Neural cell (in vitro differentiated cells): Measurements from ENCODE around the gene LBHD1. TPM values are rescaled to one million over a fixed set of nuclear protein-coding genes. Genes with fewer than 3 reads are reported as not detected.

ENCODE experiments used
- H2AFZ ChIP-seq: fragments of 200-600, 300-800 bp; sonication (generic), shearing (Covaris generic); 2 replicates; pipeline ENCODE4 v1.6.0; 2014; ENCODE audit warnings: low read depth, mild to moderate bottlenecking, antibody characterized with exemption, low read length, moderate library complexity
- H3F3A ChIP-seq: fragments of 200-600 bp; shearing (Covaris generic); 2 replicates; pipeline ENCODE4 v1.6.1; 2016; ENCODE audit warnings: mild to moderate bottlenecking, moderate library complexity, mixed read lengths, antibody characterized with exemption, low read length; ENCODE audit not compliant: insufficient read depth, poor library complexity, severe bottlenecking
- H3K27ac ChIP-seq: fragments of 200-600, 300-800 bp; sonication (generic), shearing (Covaris generic); 2 replicates; pipeline ENCODE4 v1.5.1; 2014; ENCODE audit warnings: mild to moderate bottlenecking, low read length, moderate library complexity
- H3K27me3 ChIP-seq: fragments of 300-800, 200-600 bp; sonication (generic), shearing (Covaris generic); 2 replicates; pipeline ENCODE4 v1.6.0; 2014; ENCODE audit warnings: mild to moderate bottlenecking, low read depth, low read length, moderate library complexity; ENCODE audit not compliant: insufficient read depth
- H3K36me3 ChIP-seq: fragments of 300-800, 200-600 bp; sonication (generic), shearing (Covaris generic); 2 replicates; pipeline ENCODE4 v1.5.1; 2014; ENCODE audit warnings: mild to moderate bottlenecking, antibody characterized with exemption, low read length, moderate library complexity; ENCODE audit not compliant: insufficient read depth
- H3K4me2 ChIP-seq: fragments of 300-800, 200-600 bp; sonication (generic), shearing (Covaris generic); 2 replicates; pipeline ENCODE4 v1.6.0; 2014; ENCODE audit warnings: mild to moderate bottlenecking, low read length
- H3K4me3 ChIP-seq: fragments of 300-800, 200-600 bp; sonication (generic), shearing (Covaris generic); 2 replicates; pipeline ENCODE4 v1.5.1; 2014; ENCODE audit warnings: mild to moderate bottlenecking, low read length, moderate library complexity
- H3K79me2 ChIP-seq: fragments of 200-600 bp; shearing (Covaris generic); replicated peaks from 2 replicates; pipeline ENCODE4 v1.6.0; 2014; ENCODE audit warnings: mild to moderate bottlenecking, low read length, moderate library complexity; ENCODE audit not compliant: insufficient read depth
- H3K9ac ChIP-seq: fragments of 300-800, 200-600 bp; sonication (generic), shearing (Covaris generic); 2 replicates; pipeline ENCODE4 v1.6.1; 2016; ENCODE audit warnings: mild to moderate bottlenecking, low read length, mixed read lengths
- H3K9me2 ChIP-seq: fragments of 200-600 bp; shearing (Covaris generic); 2 replicates; pipeline ENCODE4 v1.6.1; 2016; ENCODE audit warnings: mild to moderate bottlenecking, low read length, mixed read lengths; ENCODE audit not compliant: insufficient read depth
- H3K9me3 ChIP-seq: fragments of 200-600, 300-800 bp; sonication (generic), shearing (Covaris generic); 2 replicates; pipeline ENCODE4 v1.6.1; 2016; ENCODE audit warnings: mild to moderate bottlenecking, mixed run types, low read length, moderate library complexity, mixed read lengths
- H4K20me1 ChIP-seq: fragments of 200-600 bp; shearing (Covaris generic); 2 replicates; pipeline ENCODE4 v1.6.1; 2016; ENCODE audit warnings: mild to moderate bottlenecking, mixed run types; ENCODE audit not compliant: insufficient read depth
- CTCF ChIP-seq: fragments of 450-650 bp; IDR thresholded peaks from 2 replicates; pipeline ENCODE4 v1.5.1; 2014; ENCODE audit warnings: antibody characterized with exemption, mild to moderate bottlenecking, moderate library complexity; ENCODE audit not compliant: poor library complexity, severe bottlenecking
- EP300 ChIP-seq: fragments of 450-650 bp; conservative IDR thresholded peaks from 2 replicates; pipeline ENCODE4 v1.6.1; 2014; ENCODE audit warnings: antibody characterized with exemption, mild to moderate bottlenecking, moderate library complexity; ENCODE audit not compliant: poor library complexity, severe bottlenecking
- MXI1 ChIP-seq: fragments of 450-650 bp; conservative IDR thresholded peaks from 2 replicates; pipeline ENCODE4 v1.6.1; 2014; ENCODE audit warnings: antibody characterized with exemption, mild to moderate bottlenecking; ENCODE audit not compliant: poor library complexity, severe bottlenecking
- POLR2AphosphoS5 ChIP-seq: IDR thresholded peaks from 2 replicates; pipeline ENCODE4 v1.6.1; 2012
- RAD21 ChIP-seq: fragments of 450-650 bp; conservative IDR thresholded peaks from 2 replicates; pipeline ENCODE4 v1.6.1; 2014; ENCODE audit warnings: antibody characterized with exemption, mild to moderate bottlenecking, moderate library complexity
- REST ChIP-seq: IDR thresholded peaks from 2 replicates; pipeline ENCODE4 v1.6.1; 2012; ENCODE audit warnings: borderline replicate concordance
- SMC3 ChIP-seq: fragments of 450-650 bp; conservative IDR thresholded peaks from 2 replicates; pipeline ENCODE4 v1.6.1; 2014; ENCODE audit warnings: antibody characterized with exemption, mild to moderate bottlenecking, moderate library complexity; ENCODE audit not compliant: poor library complexity
- TAF1 ChIP-seq: IDR thresholded peaks from 2 replicates; pipeline ENCODE4 v1.6.1; 2012; ENCODE audit warnings: low read depth
- polyA plus RNA-seq: library from polyadenylated mRNA; depleted of rRNA; stranded (reverse); fragments of >200 nt; gene quantifications from 2 replicates; pipeline ENCODE4 v1.2.3, GENCODE V29; 2014

LBHD1 gene
- polyA plus RNA-seq, 1 donor from 2014 or later: 10.6 TPM

- H3K36me3 ChIP-seq: peaks cover 11% of the 10 kb centered on the region
- peak overlapping the region; percentile 98 for H3K4me2 ChIP-seq
Measured at GRCh38 chr11:62709247-62710000, 37.4 kb upstream of the LBHD1 start.

DNA sequence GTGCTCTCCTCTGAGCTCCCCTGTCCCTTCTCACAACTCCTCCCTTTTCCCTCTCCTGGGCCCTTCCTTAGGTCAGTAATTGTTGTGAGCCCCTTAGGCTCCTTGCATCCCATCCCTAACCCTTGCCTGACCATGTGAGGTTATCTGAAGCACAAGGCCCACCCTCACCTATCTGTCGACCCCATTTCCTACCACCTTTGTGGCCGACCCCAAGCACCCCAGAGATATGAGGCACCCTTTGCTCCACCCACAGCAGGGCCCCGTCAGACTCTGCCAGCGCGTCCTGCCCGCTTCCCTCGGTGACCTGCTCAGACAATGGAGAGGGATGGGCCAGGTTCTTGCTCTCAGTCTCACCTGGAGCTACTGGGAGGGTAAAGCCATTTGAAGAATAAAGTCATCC is 36.7 kb upstream of the LBHD1 start:
- H3K9ac ChIP-seq: peak overlapping the region; percentile 99
- no peaks in the 10 kb centered on the region for H3K27me3 ChIP-seq
- peaks cover 11% of the 10 kb centered on the region for H3K36me3 ChIP-seq
- peak overlapping the region; percentile 75 for H3K4me3 ChIP-seq
- peaks cover 6% of the 10 kb centered on the region for H3F3A ChIP-seq
- no peak overlapping the region for H2AFZ ChIP-seq
- peak overlapping the region; percentile 98 for H3K4me2 ChIP-seq
- H3K9me3 ChIP-seq: no peaks in the 10 kb centered on the region
- peak overlapping the region; percentile 96 for H3K27ac ChIP-seq
- no peaks in the 10 kb centered on the region for H4K20me1 ChIP-seq
- no peaks in the 10 kb centered on the region for H3K9me2 ChIP-seq
- H3K79me2 ChIP-seq: peaks cover 41% of the 10 kb centered on the region
- no peak for TF ChIP-seq POLR2AphosphoS5
- TF ChIP-seq REST: no peak
- TF ChIP-seq TAF1: no peak
- no peak for TF ChIP-seq CTCF
- TF ChIP-seq MXI1: no peak

More at GRCh38 chr11:62709247-62710000, 37.4 kb upstream of the LBHD1 start:
- Histone ChIP-seq H3K4me3 (peak overlapping the region; percentile 75), H3F3A (peaks cover 6% of the 10 kb centered on the region), H2AFZ (peak overlapping the region; percentile 71), H3K9me3 (no peaks in the 10 kb centered on the region), H3K79me2 (peaks cover 40% of the 10 kb centered on the region), H3K9me2 (no peaks in the 10 kb centered on the region), H3K9ac (peak overlapping the region; percentile 99), H3K27me3 (no peaks in the 10 kb centered on the region), H4K20me1 (no peaks in the 10 kb centered on the region), H3K27ac (peak overlapping the region; percentile 96)
- TF ChIP-seq REST (peak; percentile 17), CTCF (peak; percentile 53), RAD21 (peak; percentile 31), TAF1 (no peak), SMC3 (peak; percentile 46), EP300 (no peak), POLR2AphosphoS5 (peak; percentile 95), MXI1 (peak; percentile 74)
